HCT116 (cell line): ENCODE results near the gene TJAP1. TPM values are rescaled to one million over a fixed set of nuclear protein-coding genes. Genes with fewer than 3 reads are reported as not detected.

Experiments used
- ATAC-seq: fragments of 200-7000 bp; cut with Tn5 transposase; 2 replicates; pipeline ENCODE4 v1.9.1; 2020; ENCODE audit warnings: mild to moderate bottlenecking, moderate library complexity
- BruUV-seq: library from RNA; stranded (reverse); fragments of 400-500 nt; replicated peaks from 2 replicates; lab custom pipeline; 2021; lab: Mats Ljungman, UMichigan
- CTCF ChIA-PET: fragments of 300-600 bp; sonication (Branson Sonifier 250); formaldehyde crosslinking; loops from one replicate; lab custom pipeline; 2021; ENCODE audit warnings: antibody characterized with exemption; lab: Charles Lee
- POLR2A ChIA-PET: fragments of 300-600, 350-600 bp; sonication (Branson Sonifier 250); formaldehyde crosslinking; loops from one replicate; lab custom pipeline; 2021; ENCODE audit warnings: antibody characterized with exemption; lab: Charles Lee
- RAD21 ChIA-PET, 2 experiments: fragments of 300-600 bp; sonication (Branson Sonifier 250); formaldehyde crosslinking; loops; one replicate each; lab custom pipeline; 2023; ENCODE audit warnings: low total read pairs in 2 of 2; ENCODE audit not compliant: uncharacterized antibody in 2 of 2, unreplicated experiment in 2 of 2, low non-redundant PET in 1 of 2; lab: Charles Lee
- DNase-seq: peaks from one replicate; pipeline ENCODE4 v3.0.0-alpha.2; 2010; ENCODE audit warnings: low read depth, low spot score
- H2AFZ ChIP-seq: fragments of 200-600 bp; shearing (Covaris generic), sonication (generic); 2 replicates; pipeline ENCODE4 v1.6.1; 2017; ENCODE audit warnings: low read depth, mixed run types, mixed read lengths, antibody characterized with exemption, low read length; ENCODE audit not compliant: poor library complexity, severe bottlenecking
- H3K27ac ChIP-seq: 2 replicates; pipeline ENCODE4 v1.5.1; 2012; ENCODE audit warnings: low read depth, low read length
- H3K27me3 ChIP-seq: fragments of 200-600 bp; sonication (generic); 2 replicates; pipeline ENCODE4 v1.6.1; 2016; ENCODE audit warnings: mixed run types, low read length, mixed read lengths; ENCODE audit not compliant: insufficient read depth
- H3K36me3 ChIP-seq, 2 experiments: fragments of 200-500 bp in 1 of 2; fragments of 200-600 bp in 1 of 2; sonication (Bioruptor generic) in 1 of 2; sonication (generic) in 1 of 2; 2 replicates each; pipeline versions ENCODE4 v1.5.1 to v1.6.1; 2014 to 2016; ENCODE audit warnings: low read length in 2 of 2, inconsistent platforms in 1 of 2, mixed read lengths in 1 of 2, mixed run types in 1 of 2; ENCODE audit not compliant: insufficient read depth in 2 of 2, control insufficient read depth in 1 of 2
- H3K4me1 ChIP-seq, 2 experiments: fragments of 200-600 bp in 1 of 2; sonication (generic) in 1 of 2; 2 replicates each; pipeline versions ENCODE4 v1.5.1 to v1.6.1; 2012 to 2017; ENCODE audit warnings: low read length in 2 of 2, inconsistent platforms in 1 of 2, mild to moderate bottlenecking in 1 of 2, mixed read lengths in 1 of 2, mixed run types in 1 of 2, moderate library complexity in 1 of 2; ENCODE audit not compliant: insufficient read depth in 2 of 2, control insufficient read depth in 1 of 2
- H3K4me2 ChIP-seq: fragments of 200-600 bp; sonication (generic); 2 replicates; pipeline ENCODE4 v1.6.1; 2017; ENCODE audit warnings: mixed run types, low read length, mixed read lengths
- H3K4me3 ChIP-seq, 2 experiments: fragments of 200-600 bp in 1 of 2; sonication (generic) in 1 of 2; replicated peaks in 1 of 2; 2 replicates each; pipeline ENCODE4 v1.5.1; 2011 to 2016; ENCODE audit warnings: low read length in 2 of 2, control low read depth in 1 of 2, low read depth in 1 of 2, mild to moderate bottlenecking in 1 of 2, mixed read lengths in 1 of 2, mixed run types in 1 of 2
- H3K79me2 ChIP-seq: fragments of 200-600 bp; sonication (generic); 2 replicates; pipeline ENCODE4 v1.6.1; 2017; ENCODE audit warnings: mild to moderate bottlenecking, mixed run types, low read length, moderate library complexity, mixed read lengths; ENCODE audit not compliant: insufficient read depth
- H3K9ac ChIP-seq: fragments of 200-600 bp; sonication (generic); 2 replicates; pipeline ENCODE4 v1.6.1; 2016; ENCODE audit warnings: low read length, mixed read lengths
- H3K9me2 ChIP-seq: fragments of 200-600 bp; sonication (generic), shearing (Covaris generic); 2 replicates; pipeline ENCODE4 v1.6.1; 2017; ENCODE audit warnings: mixed run types, mild to moderate bottlenecking, moderate library complexity; ENCODE audit not compliant: insufficient read depth
- H3K9me3 ChIP-seq, 2 experiments: fragments of 200-500 bp in 1 of 2; fragments of 200-600 bp in 1 of 2; sonication (Bioruptor generic) in 1 of 2; sonication (generic) in 1 of 2; 2 replicates each; pipeline ENCODE4 v1.6.1; 2014 to 2017; ENCODE audit warnings: low read length in 2 of 2, mixed read lengths in 2 of 2, inconsistent platforms in 1 of 2, low read depth in 1 of 2, mild to moderate bottlenecking in 1 of 2, mixed run types in 1 of 2, moderate library complexity in 1 of 2; ENCODE audit not compliant: control insufficient read depth in 1 of 2, insufficient read depth in 1 of 2
- H4K20me1 ChIP-seq: fragments of 200-600 bp; sonication (generic), shearing (Covaris generic); 2 replicates; pipeline ENCODE4 v1.6.1; 2017; ENCODE audit warnings: mixed run types, mild to moderate bottlenecking, moderate library complexity; ENCODE audit not compliant: insufficient read depth
- CBX3 ChIP-seq: IDR thresholded peaks from 2 replicates; pipeline ENCODE4 v1.6.1; 2012; ENCODE audit warnings: low read depth
- CEBPB ChIP-seq: IDR thresholded peaks from 2 replicates; pipeline ENCODE4 v1.6.1; 2012; ENCODE audit warnings: low read depth
- EGR1 ChIP-seq: IDR thresholded peaks from 2 replicates; pipeline ENCODE4 v1.6.1; 2012; ENCODE audit warnings: low read depth
- ELF1 ChIP-seq: IDR thresholded peaks from 2 replicates; pipeline ENCODE4 v1.6.1; 2012; ENCODE audit warnings: low read depth, borderline replicate concordance
- EZH2phosphoT487 ChIP-seq: fragments of 200-600 bp; IDR thresholded peaks from 2 replicates; pipeline ENCODE4 v1.6.1; 2018; ENCODE audit warnings: antibody characterized with exemption, borderline replicate concordance
- FOSL1 ChIP-seq: IDR thresholded peaks from 2 replicates; pipeline ENCODE4 v1.6.1; 2012; ENCODE audit warnings: low read depth
- JUND ChIP-seq: IDR thresholded peaks from 2 replicates; pipeline ENCODE4 v1.6.1; 2012
- POLR2AphosphoS5 ChIP-seq: IDR thresholded peaks from 2 replicates; pipeline ENCODE4 v1.6.1; 2011; ENCODE audit warnings: mild to moderate bottlenecking, low read depth, low read length, moderate library complexity
- SIN3A ChIP-seq: IDR thresholded peaks from 2 replicates; pipeline ENCODE4 v1.6.1; 2012; ENCODE audit warnings: low read depth
- SP1 ChIP-seq: IDR thresholded peaks from 2 replicates; pipeline ENCODE4 v1.6.1; 2012; ENCODE audit warnings: low read depth
- SRF ChIP-seq: IDR thresholded peaks from 2 replicates; pipeline ENCODE4 v1.6.1; 2012; ENCODE audit warnings: low read depth
- TCF7L2 ChIP-seq: IDR thresholded peaks from 2 replicates; pipeline ENCODE4 v1.7.0; 2011; ENCODE audit warnings: borderline replicate concordance, inconsistent platforms; ENCODE audit not compliant: insufficient read depth, insufficient read length; ENCODE audit errors: extremely low read depth
- YY1 ChIP-seq: IDR thresholded peaks from 2 replicates; pipeline ENCODE4 v1.6.1; 2011; ENCODE audit warnings: low read length, low read depth, moderate library complexity, mild to moderate bottlenecking; ENCODE audit not compliant: insufficient replicate concordance; ENCODE audit errors: extremely low read depth
- ZFX ChIP-seq: fragments of 450-650 bp; IDR thresholded peaks from 2 replicates; pipeline ENCODE4 v1.6.1; 2017
- ZNF274 ChIP-seq: fragments of 200-500 bp; sonication (Bioruptor generic); IDR thresholded peaks from 2 replicates; pipeline ENCODE4 v1.6.1; 2014; ENCODE audit warnings: mild to moderate bottlenecking, low read depth, low read length, inconsistent platforms
- intact Hi-C: fragments of 100-400 bp; cut with micrococcal nuclease; formaldehyde crosslinking; loops from 2 replicates; pipeline ENCODE4 v1.10.0; 2022
- total RNA-seq: library from RNA; stranded (reverse); gene quantifications from one replicate; pipeline ENCODE4 v1.2.1, GENCODE V29; 2021; ENCODE audit not compliant: unreplicated experiment
- TF ChIP-seq, protein P1 (sequence below), 3 experiments: fragments of 200-600 bp in 1 of 3; sonication (generic) in 1 of 3; IDR thresholded peaks in 2 of 3; conservative IDR thresholded peaks in 1 of 3; 2 replicates each; pipeline ENCODE4 v1.5.1; 2012 to 2017; ENCODE audit warnings: low read depth in 2 of 3, low read length in 2 of 3, antibody characterized with exemption in 1 of 3, borderline replicate concordance in 1 of 3, control low read depth in 1 of 3, mild to moderate bottlenecking in 1 of 3, mixed read lengths in 1 of 3, mixed run types in 1 of 3, moderate library complexity in 1 of 3; ENCODE audit not compliant: insufficient read depth in 1 of 3
- TF ChIP-seq, protein P2 (sequence below): IDR thresholded peaks from 2 replicates; pipeline ENCODE4 v1.6.1; 2012
- TF ChIP-seq, protein P3 (sequence below): IDR thresholded peaks from 2 replicates; pipeline ENCODE4 v1.6.1; 2012

TJAP1 gene
- total RNA-seq, 1 experiment from 2014 or later, result 45.2 TPM

DNA sequence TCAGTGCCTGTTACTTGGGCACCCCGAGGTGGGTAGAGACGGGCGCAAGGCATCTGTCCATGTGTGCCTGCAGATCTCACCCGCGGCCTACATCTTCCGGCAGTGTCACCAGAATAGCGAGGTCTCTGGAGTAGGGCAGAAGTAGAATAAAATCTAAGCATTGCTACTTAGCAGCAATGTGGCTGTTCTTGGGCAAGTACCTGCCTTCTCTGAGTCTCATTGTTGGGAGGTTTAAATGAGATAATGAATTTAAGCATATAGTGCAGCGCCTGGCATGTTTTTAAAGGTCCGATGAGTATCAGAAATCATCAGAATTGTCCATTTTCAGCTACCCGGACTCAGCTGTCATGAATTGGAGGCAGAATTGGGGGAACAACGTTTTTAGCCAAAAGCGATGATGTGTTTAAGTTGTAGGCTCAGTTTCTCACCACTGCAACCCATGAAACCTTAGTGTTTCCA is 49.2 kb upstream of the TJAP1 start (continued):
- TF ChIP-seq JUND (no peak), FOSL1 (no peak), POLR2AphosphoS5 (no peak), ZNF274 (no peak), CBX3 (no peak), EGR1 (no peak), YY1 (no peak)
- TF ChIP-seq, protein P1, sequence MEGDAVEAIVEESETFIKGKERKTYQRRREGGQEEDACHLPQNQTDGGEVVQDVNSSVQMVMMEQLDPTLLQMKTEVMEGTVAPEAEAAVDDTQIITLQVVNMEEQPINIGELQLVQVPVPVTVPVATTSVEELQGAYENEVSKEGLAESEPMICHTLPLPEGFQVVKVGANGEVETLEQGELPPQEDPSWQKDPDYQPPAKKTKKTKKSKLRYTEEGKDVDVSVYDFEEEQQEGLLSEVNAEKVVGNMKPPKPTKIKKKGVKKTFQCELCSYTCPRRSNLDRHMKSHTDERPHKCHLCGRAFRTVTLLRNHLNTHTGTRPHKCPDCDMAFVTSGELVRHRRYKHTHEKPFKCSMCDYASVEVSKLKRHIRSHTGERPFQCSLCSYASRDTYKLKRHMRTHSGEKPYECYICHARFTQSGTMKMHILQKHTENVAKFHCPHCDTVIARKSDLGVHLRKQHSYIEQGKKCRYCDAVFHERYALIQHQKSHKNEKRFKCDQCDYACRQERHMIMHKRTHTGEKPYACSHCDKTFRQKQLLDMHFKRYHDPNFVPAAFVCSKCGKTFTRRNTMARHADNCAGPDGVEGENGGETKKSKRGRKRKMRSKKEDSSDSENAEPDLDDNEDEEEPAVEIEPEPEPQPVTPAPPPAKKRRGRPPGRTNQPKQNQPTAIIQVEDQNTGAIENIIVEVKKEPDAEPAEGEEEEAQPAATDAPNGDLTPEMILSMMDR (IDR thresholded peaks at IDR 0.05 in 2 of 3, conservative IDR thresholded peaks at IDR 0.05 in 1 of 3; ENCODE audit: borderline replicate concordance in 1 of 3, insufficient read depth in 1 of 3, low read depth in 2 of 3, low read length in 2 of 3), result no peak

DNA sequence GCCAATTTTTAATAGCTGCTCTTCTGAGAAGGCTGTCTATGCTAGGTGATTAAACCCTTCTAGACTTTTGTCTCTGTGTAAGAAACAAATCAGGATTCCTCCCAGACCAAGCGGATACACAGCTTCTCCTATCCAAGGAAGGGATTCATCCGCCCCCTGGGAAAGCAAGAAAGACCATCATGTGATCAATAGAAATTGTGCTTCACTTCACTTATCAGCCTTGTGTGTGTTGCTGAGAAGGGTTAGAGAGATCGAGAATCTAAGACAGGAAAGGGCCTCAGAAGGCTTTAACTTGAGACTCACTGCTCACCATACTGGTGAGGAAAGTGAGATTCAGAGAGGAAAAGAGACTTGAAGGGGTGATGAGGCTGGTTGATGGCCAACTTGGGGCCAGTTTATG is 48.5 kb upstream of the TJAP1 start:
- no peak for ATAC-seq
- CTCF ChIA-PET, result no interaction called here

More for the DNA sequence above, 48.5 kb upstream of the TJAP1 start:
- Histone ChIP-seq H4K20me1 (no peaks in the 10 kb centered on the region), H3K4me3 (peak overlapping the region; percentile 88 to 96), H3K36me3 (no peaks in the 10 kb centered on the region), H3K9me2 (no peaks in the 10 kb centered on the region), H3K9ac (peak overlapping the region; percentile 84), H3K9me3 (no peaks in the 10 kb centered on the region), H3K27ac (no peak overlapping the region), H3K79me2 (peaks cover 12% of the 10 kb centered on the region), H3K4me1 (peaks cover 7 to 12% of the 10 kb centered on the region in 2 experiments), H3K27me3 (no peaks in the 10 kb centered on the region), H3K4me2 (peak overlapping the region; percentile 63), H2AFZ (no peak overlapping the region)
- BruUV-seq, result no TSS peak
- TF ChIP-seq EZH2phosphoT487, result no peak
- no peak for TF ChIP-seq EGR1
- no peak for TF ChIP-seq SRF
- no peak for TF ChIP-seq CBX3
- TF ChIP-seq SP1, result no peak
- no peak for TF ChIP-seq TCF7L2
- TF ChIP-seq JUND, result no peak
- TF ChIP-seq CEBPB, result no peak
- no peak for TF ChIP-seq ZFX
- TF ChIP-seq FOSL1, result no peak
- TF ChIP-seq, protein P2, sequence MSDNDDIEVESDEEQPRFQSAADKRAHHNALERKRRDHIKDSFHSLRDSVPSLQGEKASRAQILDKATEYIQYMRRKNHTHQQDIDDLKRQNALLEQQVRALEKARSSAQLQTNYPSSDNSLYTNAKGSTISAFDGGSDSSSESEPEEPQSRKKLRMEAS, result no peak
- no peak for TF ChIP-seq YY1
- TF ChIP-seq SIN3A, result no peak
- no peak for TF ChIP-seq ELF1
- no peak for TF ChIP-seq POLR2AphosphoS5
- TF ChIP-seq, protein P3, sequence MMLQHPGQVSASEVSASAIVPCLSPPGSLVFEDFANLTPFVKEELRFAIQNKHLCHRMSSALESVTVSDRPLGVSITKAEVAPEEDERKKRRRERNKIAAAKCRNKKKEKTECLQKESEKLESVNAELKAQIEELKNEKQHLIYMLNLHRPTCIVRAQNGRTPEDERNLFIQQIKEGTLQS, result no peak
- DNase-seq, result no peak
- ChIA-PET POLR2A (no interaction called here), RAD21 (no interaction called here)
- intact Hi-C loops, result no loop called here
